IMR-90 (cell line): Measurements from ENCODE around the gene ERMAP.

Experiments
- BHLHE40 ChIP-seq: fragments of 150-350 bp; IDR thresholded peaks from 2 replicates; pipeline ENCODE4 v1.6.1; 2016; ENCODE audit warnings: mild to moderate bottlenecking, low read depth, low read length
- CEBPB ChIP-seq: IDR thresholded peaks from 2 replicates; pipeline ENCODE4 v1.6.1; 2012; ENCODE audit warnings: low read depth, low read length, improper control_type of control experiment
- CHD1 ChIP-seq: IDR thresholded peaks from 2 replicates; pipeline ENCODE4 v1.6.1; 2012; ENCODE audit warnings: low read depth, low read length, improper control_type of control experiment
- MAFK ChIP-seq: IDR thresholded peaks from 2 replicates; pipeline ENCODE4 v1.6.1; 2012; ENCODE audit warnings: low read depth, low read length, improper control_type of control experiment
- POLR2A ChIP-seq: IDR thresholded peaks from 2 replicates; pipeline ENCODE4 v1.6.1; 2012; ENCODE audit warnings: mild to moderate bottlenecking, low read depth, low read length
- RFX5 ChIP-seq: IDR thresholded peaks from 2 replicates; pipeline ENCODE4 v1.8.0; 2012; ENCODE audit warnings: low read depth, mild to moderate bottlenecking, low read length, moderate library complexity
- SMC3 ChIP-seq: fragments of 150-350 bp; IDR thresholded peaks from 2 replicates; pipeline ENCODE4 v1.6.1; 2016; ENCODE audit warnings: low read depth, mild to moderate bottlenecking, antibody characterized with exemption, low read length, moderate library complexity
- TF ChIP-seq, protein P1 (sequence below): conservative IDR thresholded peaks from 2 replicates; pipeline ENCODE4 v1.5.1; 2012; ENCODE audit warnings: mild to moderate bottlenecking, low read depth, low read length, improper control_type of control experiment

DNA sequence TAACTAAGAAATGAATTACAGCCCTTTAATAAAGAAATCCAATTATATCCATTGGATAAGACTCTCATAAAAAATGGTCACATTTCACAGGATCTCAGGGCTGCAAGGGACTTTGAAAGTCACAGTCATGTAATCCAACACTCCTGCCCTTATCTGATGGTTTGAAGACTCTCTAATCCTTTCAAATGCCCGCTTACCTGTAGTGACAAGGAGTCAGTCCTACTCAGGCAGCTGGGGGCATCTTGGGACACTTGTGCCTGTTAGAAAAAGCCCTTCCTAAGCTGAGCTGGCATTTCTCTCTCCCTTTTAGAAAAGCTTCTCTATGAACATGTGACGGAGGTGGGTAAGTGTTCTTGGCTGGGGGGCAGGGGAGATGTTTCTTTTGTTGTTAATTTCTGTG, 18.5 kb downstream of the ERMAP start:
- TF ChIP-seq, protein P1, sequence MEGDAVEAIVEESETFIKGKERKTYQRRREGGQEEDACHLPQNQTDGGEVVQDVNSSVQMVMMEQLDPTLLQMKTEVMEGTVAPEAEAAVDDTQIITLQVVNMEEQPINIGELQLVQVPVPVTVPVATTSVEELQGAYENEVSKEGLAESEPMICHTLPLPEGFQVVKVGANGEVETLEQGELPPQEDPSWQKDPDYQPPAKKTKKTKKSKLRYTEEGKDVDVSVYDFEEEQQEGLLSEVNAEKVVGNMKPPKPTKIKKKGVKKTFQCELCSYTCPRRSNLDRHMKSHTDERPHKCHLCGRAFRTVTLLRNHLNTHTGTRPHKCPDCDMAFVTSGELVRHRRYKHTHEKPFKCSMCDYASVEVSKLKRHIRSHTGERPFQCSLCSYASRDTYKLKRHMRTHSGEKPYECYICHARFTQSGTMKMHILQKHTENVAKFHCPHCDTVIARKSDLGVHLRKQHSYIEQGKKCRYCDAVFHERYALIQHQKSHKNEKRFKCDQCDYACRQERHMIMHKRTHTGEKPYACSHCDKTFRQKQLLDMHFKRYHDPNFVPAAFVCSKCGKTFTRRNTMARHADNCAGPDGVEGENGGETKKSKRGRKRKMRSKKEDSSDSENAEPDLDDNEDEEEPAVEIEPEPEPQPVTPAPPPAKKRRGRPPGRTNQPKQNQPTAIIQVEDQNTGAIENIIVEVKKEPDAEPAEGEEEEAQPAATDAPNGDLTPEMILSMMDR = no peak
- TF ChIP-seq RFX5 (no peak), SMC3 (no peak), BHLHE40 (no peak), MAFK (no peak), CHD1 (no peak), CEBPB (no peak), POLR2A (no peak)
